HG03571 (cell line): ENCODE results near the gene RAC3.
A peak's percentile ranks its signal among the peaks of the same experiment; 100 is the strongest.

Source experiments
- ATAC-seq: cut with Tn5 transposase; IDR thresholded peaks from one replicate; pipeline ENCODE4 v1.9.1; 2021; ENCODE audit not compliant: unreplicated experiment

RAC3 gene

DNA sequence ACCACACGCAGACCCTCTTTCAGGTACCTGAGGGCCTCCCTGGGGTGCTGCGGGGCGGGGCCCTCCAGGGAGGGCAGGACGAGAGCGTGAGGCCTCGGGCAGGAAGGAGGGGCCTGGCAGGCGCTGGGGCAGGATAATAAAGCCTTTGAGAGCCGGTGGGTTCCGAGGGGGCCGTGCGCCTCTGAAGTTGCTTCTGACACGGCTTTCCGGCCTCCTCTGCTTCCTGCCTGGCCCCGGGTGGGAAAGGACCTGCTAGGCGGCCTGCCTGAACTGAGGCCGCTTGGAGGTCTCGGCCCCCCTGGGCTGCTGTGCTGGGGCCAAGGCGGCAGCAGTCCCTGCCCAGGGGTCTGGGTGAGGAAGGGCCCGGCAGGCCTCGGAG, 19.2 kb upstream of the RAC3 start:
- ATAC-seq = no peak

- ATAC-seq = no peak
These were observed 18.7 kb upstream of the RAC3 start for GRCh38 chr17:82012640-82013295.

GRCh38 chr17:82013341-82013740, 18.1 kb upstream of the RAC3 start:
- no peak for ATAC-seq

DNA sequence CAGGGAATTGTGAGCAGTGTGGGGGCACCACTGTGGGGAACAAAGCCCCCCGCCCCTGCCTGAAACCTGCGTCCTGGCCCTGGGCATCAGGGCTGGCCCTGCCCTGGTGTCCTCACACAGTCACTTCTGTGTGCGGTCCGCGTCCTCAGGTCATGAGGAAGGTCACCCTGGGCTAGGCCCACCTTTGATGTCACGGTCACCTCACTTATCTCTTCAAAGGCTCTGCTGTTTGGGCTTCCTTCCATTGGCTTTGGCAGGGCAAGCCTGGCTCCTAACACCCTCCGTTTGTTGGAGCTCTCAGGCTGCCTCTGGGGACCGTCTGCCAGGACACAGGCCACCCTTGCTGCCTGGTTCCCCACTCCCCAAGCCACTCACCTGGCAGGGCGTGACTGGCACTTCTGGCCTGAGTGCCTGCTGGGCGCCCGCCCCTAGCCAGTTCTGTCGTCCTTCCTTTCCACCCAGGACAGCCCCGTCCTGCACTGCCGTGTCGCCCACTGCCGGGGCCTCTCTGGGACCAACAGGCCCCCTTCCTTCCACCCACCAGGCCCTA, 17.6 kb upstream of the RAC3 start:
- no peak for ATAC-seq

GRCh38 chr17:82014432-82014831, 17.0 kb upstream of the RAC3 start:
- no peak for ATAC-seq

GRCh38 chr17:82014971-82015310, 16.5 kb upstream of the RAC3 start:
- ATAC-seq = no peak

DNA sequence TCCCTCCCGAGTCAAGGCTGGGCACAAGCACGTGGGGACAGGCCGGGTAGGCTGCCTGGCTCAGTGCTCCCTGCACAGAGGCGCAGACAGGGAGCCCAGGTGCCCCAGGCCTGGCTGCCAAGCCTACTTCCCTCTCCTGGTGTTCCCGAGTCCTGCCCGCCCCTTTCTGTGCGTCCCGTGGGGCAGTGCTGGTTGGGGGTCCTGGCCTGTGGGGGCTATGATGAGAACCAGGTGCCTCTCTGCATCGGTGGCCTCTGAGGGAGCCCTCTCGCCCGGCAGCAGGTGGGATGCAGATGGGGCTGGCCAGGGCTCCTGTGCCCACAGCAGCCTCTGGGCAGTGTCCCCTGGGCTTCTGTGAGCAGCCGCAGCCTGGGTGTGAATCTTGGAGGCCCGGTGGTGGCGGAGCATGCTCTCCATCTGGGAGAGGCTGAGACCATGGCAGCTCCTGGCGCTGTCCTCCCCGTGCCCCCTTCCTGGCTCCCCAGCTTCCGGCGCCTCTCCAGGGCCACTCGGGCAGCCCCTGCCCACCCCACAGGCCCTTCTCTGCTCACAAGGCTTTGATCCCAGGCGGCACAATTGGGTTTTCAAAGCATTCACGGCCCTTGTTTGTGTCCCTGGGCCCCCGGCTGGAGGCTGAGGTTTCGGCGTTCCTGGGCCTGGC, 16.0 kb upstream of the RAC3 start:
- no peak for ATAC-seq

GRCh38 chr17:82016061-82016874, 15.2 kb upstream of the RAC3 start:
- ATAC-seq = no peak

DNA sequence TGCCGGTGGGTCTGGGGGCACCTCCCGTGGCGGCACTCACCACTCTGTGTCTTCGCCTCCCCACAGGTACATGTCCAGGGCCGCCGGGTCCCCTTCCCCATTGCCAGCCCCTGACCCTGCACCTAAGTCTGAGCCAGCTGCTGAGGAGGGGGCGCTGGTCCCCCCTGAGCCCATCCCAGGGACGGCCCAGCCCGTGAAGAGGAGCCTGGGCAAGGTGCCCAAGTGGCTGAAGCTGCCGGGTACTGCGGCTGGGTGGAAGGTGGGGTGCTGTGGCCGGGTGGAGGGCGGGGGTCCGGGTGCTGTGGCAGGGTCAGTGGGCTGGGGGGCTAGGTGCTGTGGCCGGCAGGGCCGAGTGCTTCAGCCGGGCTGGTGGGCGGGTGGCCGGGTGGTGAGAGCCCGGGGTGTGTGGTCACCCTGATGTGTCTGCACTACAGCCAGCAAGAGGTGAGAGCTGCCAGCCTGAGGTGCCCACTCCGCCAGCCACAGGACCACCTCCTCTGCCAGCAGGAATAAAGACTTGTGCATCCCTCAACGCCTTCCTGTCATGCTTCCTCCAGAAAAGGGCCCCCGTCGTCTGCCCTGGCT, 14.5 kb upstream of the RAC3 start:
- ATAC-seq = no peak

DNA sequence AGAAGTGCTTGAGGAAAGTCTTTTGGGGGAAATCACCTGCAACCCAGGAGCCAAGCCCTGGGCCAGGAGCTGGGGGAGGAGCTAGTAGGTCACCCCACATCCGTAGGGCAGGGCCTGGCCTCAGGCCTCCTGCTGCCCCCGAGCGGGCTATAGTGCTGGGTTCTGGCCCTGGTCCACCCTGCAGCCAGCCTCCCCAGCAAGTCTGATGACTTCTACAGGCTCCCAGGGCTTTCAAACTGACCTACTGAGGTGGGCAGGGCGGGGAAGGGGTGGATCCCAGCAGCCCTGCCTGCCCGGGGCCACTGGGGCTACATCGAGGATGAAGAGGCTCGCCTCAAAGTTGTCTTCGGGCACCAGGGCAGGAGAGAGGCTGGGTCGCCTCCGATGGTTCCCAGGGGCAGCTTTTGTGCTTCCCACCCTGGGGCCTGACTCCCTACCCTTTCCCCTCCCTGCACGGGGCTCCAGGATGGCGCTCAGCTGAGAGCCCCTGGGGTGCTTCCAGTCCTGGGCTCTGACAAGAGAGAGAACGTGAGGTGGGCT, 13.8 kb upstream of the RAC3 start:
- ATAC-seq = no peak

DNA sequence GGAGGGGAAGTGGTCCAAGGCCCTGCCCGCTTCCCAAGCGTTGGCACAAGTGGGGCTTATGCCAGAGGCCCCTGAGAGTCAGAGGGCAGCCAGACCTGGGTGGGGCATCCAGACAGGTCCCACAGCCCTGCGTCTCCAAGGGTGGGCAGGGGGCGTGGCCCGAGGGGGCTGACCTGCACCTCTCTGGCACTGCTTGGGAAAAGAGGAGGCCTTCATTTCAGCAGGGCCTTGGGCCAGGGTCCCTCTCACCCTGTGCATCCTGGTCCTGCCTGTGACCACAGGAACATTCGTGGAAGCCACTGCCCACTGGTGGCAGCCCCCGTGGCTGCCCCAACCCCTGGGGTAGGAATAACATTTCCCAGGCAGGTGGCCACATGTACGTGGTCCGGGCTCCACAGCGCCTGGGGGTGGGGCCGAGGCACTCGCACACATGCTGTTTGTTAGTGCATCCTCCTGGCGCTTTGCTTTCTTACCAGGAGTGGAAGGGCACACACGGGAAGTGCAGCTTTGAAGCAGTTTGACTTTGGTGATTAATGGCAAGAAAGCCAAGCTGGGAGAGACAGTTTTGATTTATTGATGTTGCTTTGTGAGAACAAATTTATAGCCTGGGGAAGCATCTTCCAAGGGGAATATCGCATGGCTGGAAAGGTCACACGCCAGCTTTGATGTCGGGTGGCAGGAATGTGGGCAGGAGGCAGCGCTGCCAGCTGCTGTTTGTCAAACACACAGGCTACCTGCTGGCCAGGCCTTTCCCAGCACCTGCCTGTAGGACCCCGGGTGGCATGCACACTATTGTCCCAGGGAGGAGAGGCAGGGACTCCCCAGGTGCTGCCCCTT, 13.1 kb upstream of the RAC3 start:
- ATAC-seq = no peak

- no peak for ATAC-seq
These were observed 12.3 kb upstream of the RAC3 start for GRCh38 chr17:82018989-82019689.

- ATAC-seq = no peak
These were observed 11.5 kb upstream of the RAC3 start for GRCh38 chr17:82019690-82020571.

- ATAC-seq = no peak
These were observed 10.8 kb upstream of the RAC3 start for GRCh38 chr17:82020572-82021106.

DNA sequence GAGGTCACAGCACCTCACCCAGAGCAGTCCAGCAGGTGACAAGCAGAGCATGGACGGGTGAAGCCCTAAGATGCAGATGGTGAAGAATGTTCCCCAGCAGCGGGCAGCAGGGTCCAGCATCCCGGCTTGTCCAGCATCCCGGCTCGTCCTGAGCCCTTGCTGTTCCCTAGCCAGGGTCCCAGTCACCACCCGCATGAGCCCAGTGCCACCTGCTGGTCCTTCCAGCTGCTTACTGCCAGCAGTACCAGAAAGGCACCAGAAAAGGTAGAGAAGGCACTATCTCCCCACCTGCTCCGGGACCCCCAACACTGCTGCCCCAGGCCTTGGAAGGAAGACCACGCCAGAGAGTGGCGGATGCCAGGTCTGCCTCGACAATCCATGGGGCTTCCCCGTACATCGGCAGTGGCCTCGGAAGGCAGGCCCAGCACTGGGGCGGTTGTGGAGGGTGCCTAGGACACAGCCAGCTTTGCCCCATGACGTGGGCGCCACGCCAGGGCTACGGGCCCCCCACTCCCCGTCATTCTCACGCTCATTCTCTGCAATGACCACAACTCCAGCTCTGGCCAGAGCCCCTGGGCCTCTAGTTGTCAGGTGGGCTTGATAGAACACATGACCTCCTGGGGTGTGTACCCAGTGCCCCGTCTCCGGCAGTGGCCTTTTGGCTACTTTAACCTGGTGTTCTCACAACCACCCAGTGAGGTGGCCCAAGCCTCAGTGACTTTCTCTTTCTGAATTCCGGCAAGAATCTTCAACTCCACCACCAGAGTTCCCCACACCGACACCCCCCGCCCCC, 10.2 kb upstream of the RAC3 start:
- ATAC-seq = no peak

DNA sequence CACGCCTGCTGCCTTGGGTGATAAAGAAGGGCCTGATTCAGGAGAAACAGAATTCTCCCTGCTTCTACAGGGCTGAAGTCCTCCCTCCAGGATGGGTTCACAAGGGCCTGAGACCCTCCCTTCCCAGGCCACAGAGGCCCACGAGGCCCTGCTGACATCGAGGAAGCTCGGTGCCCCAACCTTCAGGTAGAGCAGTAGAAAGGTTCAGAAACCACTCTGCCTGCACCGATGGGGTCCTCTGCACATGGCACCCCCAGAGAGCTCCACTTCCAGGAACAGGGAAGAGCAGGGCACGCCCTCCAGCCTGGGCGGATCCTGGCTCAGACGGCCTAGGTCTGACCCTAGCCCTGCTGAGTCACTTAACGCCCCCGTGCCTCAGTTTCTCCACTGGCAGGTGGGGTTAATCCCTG, 9.6 kb upstream of the RAC3 start:
- ATAC-seq = no peak

DNA sequence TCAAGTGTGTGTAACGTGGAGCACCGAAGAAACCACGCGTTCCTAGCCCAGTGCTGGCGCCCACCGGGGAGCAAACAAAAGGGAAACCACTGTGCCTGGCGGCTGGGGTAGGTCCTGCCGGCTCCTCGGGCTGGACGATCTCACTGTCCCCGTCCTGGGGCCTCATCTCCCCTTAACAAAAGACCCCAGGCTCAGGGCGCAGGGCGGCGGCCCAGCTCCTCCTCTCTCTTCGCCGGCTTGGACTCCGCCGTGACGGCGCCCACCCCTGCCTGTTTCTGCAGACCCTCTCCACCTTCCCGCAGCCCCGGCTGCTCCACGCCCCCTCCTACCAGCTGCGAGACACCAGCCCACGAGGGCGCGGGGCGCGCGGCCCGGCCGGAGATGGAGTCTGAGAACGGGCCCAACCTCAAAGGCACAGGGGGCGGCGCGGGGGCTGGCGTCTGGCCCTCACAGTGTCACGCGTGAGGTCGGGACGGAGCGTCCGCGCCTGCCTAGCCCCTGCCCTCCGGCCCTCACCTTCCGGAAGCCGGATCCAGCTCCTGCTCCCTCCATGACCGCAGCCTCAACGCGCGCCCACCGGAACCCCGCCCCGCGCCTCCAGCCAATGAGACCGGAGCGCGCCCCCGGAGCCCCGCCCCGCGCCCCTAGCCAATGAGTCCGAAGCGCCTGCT, 9.0 kb upstream of the RAC3 start, which contains the start of gene CENPX:
Gene CENPX (minus strand): TSS at position 569 of the 671 bp plus-strand sequence. CDS start 17 bp downstream, at position 552.
- peak; percentile 15 for ATAC-seq
